ENCODE measurements around the gene FOXQ1.

Gene FOXQ1

GRCh38 chr6:1311400-1312202 lies at the start of gene FOXQ1:
Gene FOXQ1, plus strand, starts transcription at chr6:1312098. Its CDS starts 607 bp downstream, at chr6:1312705.
- DNase-seq, result no peak

GRCh38 chr6:1262704-1263038 lies 49.2 kb upstream of the FOXQ1 start:
- no peak for DNase-seq

GRCh38 chr6:1263039-1263849 lies 48.7 kb upstream of the FOXQ1 start:
- DNase-seq, result no peak

- DNase-seq, result no peak
Measured at GRCh38 chr6:1263850-1264377, 48.0 kb upstream of the FOXQ1 start.

GRCh38 chr6:1264619-1265445 lies 47.1 kb upstream of the FOXQ1 start:
- no peak for DNase-seq

GRCh38 chr6:1266686-1267056 lies 45.2 kb upstream of the FOXQ1 start:
- no peak for DNase-seq

GRCh38 chr6:1267057-1267732 lies 44.7 kb upstream of the FOXQ1 start:
- no peak for DNase-seq

GRCh38 chr6:1267790-1268762 lies 43.8 kb upstream of the FOXQ1 start:
- DNase-seq, result no peak

GRCh38 chr6:1271071-1271763 lies 40.7 kb upstream of the FOXQ1 start:
- DNase-seq, result no peak

GRCh38 chr6:1278061-1278720 lies 33.7 kb upstream of the FOXQ1 start:
- no peak for DNase-seq

- DNase-seq, result no peak
Measured at GRCh38 chr6:1279065-1279464, 32.8 kb upstream of the FOXQ1 start.

- DNase-seq, result no peak
Measured at GRCh38 chr6:1280666-1281300, 31.1 kb upstream of the FOXQ1 start.

- DNase-seq, result no peak
Measured at GRCh38 chr6:1281746-1282145, 30.2 kb upstream of the FOXQ1 start.

GRCh38 chr6:1283501-1283900 lies 28.4 kb upstream of the FOXQ1 start:
- DNase-seq, result no peak

- DNase-seq, result no peak
Measured at GRCh38 chr6:1285556-1285955, 26.3 kb upstream of the FOXQ1 start.

- no peak for DNase-seq
Measured at GRCh38 chr6:1285956-1286355, 25.9 kb upstream of the FOXQ1 start.

- no peak for DNase-seq
Measured at GRCh38 chr6:1287103-1287591, 24.8 kb upstream of the FOXQ1 start.

GRCh38 chr6:1290086-1290485 lies 21.8 kb upstream of the FOXQ1 start:
- no peak for DNase-seq

- DNase-seq, result no peak
Measured at GRCh38 chr6:1290805-1291204, 21.1 kb upstream of the FOXQ1 start.
